H1 (cell line): Measurements from ENCODE around the gene SAE1. TPM values are rescaled to one million over a fixed set of nuclear protein-coding genes. Genes with fewer than 3 reads are reported as not detected.

Source experiments
- CTCF ChIA-PET: fragments of 300-600 bp; sonication (Branson Sonifier 250); formaldehyde crosslinking; loops from one replicate; lab custom pipeline; 2021; ENCODE audit not compliant: partially characterized antibody; lab: Charles Lee
- POLR2A ChIA-PET: fragments of 300-600 bp; sonication (Branson Sonifier 250); formaldehyde crosslinking; loops from one replicate; lab custom pipeline; 2021; ENCODE audit warnings: inconsistent platforms; ENCODE audit not compliant: partially characterized antibody; lab: Charles Lee
- DNase-seq, 2 experiments: peaks; one replicate each; pipeline versions ENCODE4 v3.0.0 to v3.0.0-alpha.2; 2010 to 2022; ENCODE audit warnings: low spot score in 2 of 2, low read depth in 1 of 2, mixed read lengths in 1 of 2
- FAIRE-seq: peaks from 2 replicates; lab custom pipeline; 2011; peaks lifted over from hg19 to GRCh38; lab: Jason Lieb, UNC
- H2AFZ ChIP-seq: 2 replicates; pipeline ENCODE4 v1.8.1; 2012; ENCODE audit warnings: low read length, inconsistent platforms
- H2AK5ac ChIP-seq: 2 replicates; pipeline ENCODE4 v1.6.1; 2013; ENCODE audit warnings: low read depth, low read length
- H2BK120ac ChIP-seq: replicated peaks from 2 replicates; pipeline ENCODE3; 2013; ENCODE audit warnings: low read depth, low read length, inconsistent platforms
- H2BK12ac ChIP-seq: 2 replicates; pipeline ENCODE4 v1.6.1; 2013; ENCODE audit warnings: low read depth, low read length
- H2BK15ac ChIP-seq: 2 replicates; pipeline ENCODE4 v1.6.1; 2013; ENCODE audit warnings: low read length
- H2BK20ac ChIP-seq: 2 replicates; pipeline ENCODE4 v1.6.1; 2013; ENCODE audit warnings: low read length
- H2BK5ac ChIP-seq: 2 replicates; pipeline ENCODE4 v1.6.1; 2013; ENCODE audit warnings: low read depth, low read length
- H3K14ac ChIP-seq: 2 replicates; pipeline ENCODE4 v1.6.1; 2013; ENCODE audit warnings: inconsistent platforms; ENCODE audit not compliant: insufficient read length
- H3K18ac ChIP-seq: 2 replicates; pipeline ENCODE4 v1.6.1; 2013; ENCODE audit warnings: low read length; ENCODE audit errors: extremely low read depth
- H3K23ac ChIP-seq: 2 replicates; pipeline ENCODE4 v1.6.1; 2013; ENCODE audit warnings: inconsistent platforms; ENCODE audit not compliant: insufficient read length
- H3K23me2 ChIP-seq: 2 replicates; pipeline ENCODE4 v1.6.1; 2013; ENCODE audit warnings: low read depth, low read length
- H3K27ac ChIP-seq: 2 replicates; pipeline ENCODE4 v1.6.1; 2011; ENCODE audit warnings: low read depth, low read length, inconsistent platforms
- H3K27me3 ChIP-seq, 4 experiments: replicated peaks in 1 of 4; 1 replicate in 1 of 4; 2 replicates in 3 of 4; pipeline versions ENCODE4 v1.6.1 to v1.8.1; 2011 to 2013; ENCODE audit warnings: low read length in 3 of 4, mild to moderate bottlenecking in 3 of 4, inconsistent platforms in 2 of 4, mixed read lengths in 2 of 4, moderate library complexity in 1 of 4; ENCODE audit not compliant: control insufficient read depth in 3 of 4, insufficient read depth in 3 of 4; ENCODE audit errors: extremely low read depth in 1 of 4
- H3K36me3 ChIP-seq, 4 experiments: 2 replicates each; pipeline versions ENCODE4 v1.6.1 to v1.8.1; 2011 to 2013; ENCODE audit warnings: mild to moderate bottlenecking in 4 of 4, low read length in 3 of 4, moderate library complexity in 2 of 4, control low read depth in 1 of 4, inconsistent platforms in 1 of 4; ENCODE audit not compliant: insufficient read depth in 4 of 4, control insufficient read depth in 2 of 4
- H3K4ac ChIP-seq: replicated peaks from 2 replicates; pipeline ENCODE3; 2013; ENCODE audit warnings: low read length, low read depth, mixed read lengths, inconsistent platforms; ENCODE audit not compliant: insufficient read length
- H3K4me1 ChIP-seq, 4 experiments: replicated peaks in 1 of 4; 1 replicate in 1 of 4; 2 replicates in 3 of 4; pipeline versions ENCODE4 v1.6.1 to v1.8.1; 2011 to 2013; ENCODE audit warnings: low read length in 3 of 4, inconsistent platforms in 2 of 4, mixed read lengths in 1 of 4; ENCODE audit not compliant: insufficient read depth in 4 of 4, control insufficient read depth in 3 of 4
- H3K4me2 ChIP-seq, 2 experiments: 2 replicates each; pipeline versions ENCODE4 v1.6.1 to v1.8.1; 2011 to 2013; ENCODE audit warnings: low read depth in 2 of 2, low read length in 2 of 2, control low read depth in 1 of 2, inconsistent platforms in 1 of 2, mild to moderate bottlenecking in 1 of 2; ENCODE audit not compliant: insufficient read depth in 1 of 2
- H3K4me3 ChIP-seq, 4 experiments: fragments of 200-600, 300-600 bp in 1 of 4; sonication (generic), shearing (Covaris generic), sonication (Bioruptor Twin) in 1 of 4; 2 replicates each; pipeline versions ENCODE4 v1.5.1 to v1.8.1; 2011 to 2016; ENCODE audit warnings: low read length in 4 of 4, low read depth in 3 of 4, control low read depth in 2 of 4, inconsistent platforms in 2 of 4, mild to moderate bottlenecking in 2 of 4, mixed read lengths in 1 of 4, moderate library complexity in 1 of 4; ENCODE audit not compliant: insufficient read depth in 2 of 4; ENCODE audit errors: extremely low read depth in 1 of 4
- H3K56ac ChIP-seq: replicated peaks from 2 replicates; pipeline ENCODE3; 2013; ENCODE audit warnings: low read depth, mild to moderate bottlenecking, mixed read lengths, low read length, inconsistent platforms; ENCODE audit not compliant: insufficient read length
- H3K79me1 ChIP-seq: 2 replicates; pipeline ENCODE4 v1.6.1; 2013; ENCODE audit warnings: low read depth, low read length, control low read depth
- H3K79me2 ChIP-seq, 2 experiments: 2 replicates each; pipeline versions ENCODE4 v1.6.1 to v1.8.1; 2012 to 2013; ENCODE audit warnings: low read length in 2 of 2, mild to moderate bottlenecking in 2 of 2, inconsistent platforms in 1 of 2; ENCODE audit not compliant: insufficient read depth in 2 of 2, control insufficient read depth in 1 of 2
- H3K9ac ChIP-seq, 4 experiments: replicated peaks in 1 of 4; 1 replicate in 1 of 4; 2 replicates in 3 of 4; pipeline versions ENCODE4 v1.6.1 to v1.8.1; 2011 to 2013; ENCODE audit warnings: low read depth in 3 of 4, low read length in 3 of 4, control low read depth in 2 of 4, mild to moderate bottlenecking in 2 of 4, moderate library complexity in 2 of 4, inconsistent platforms in 1 of 4; ENCODE audit errors: extremely low read depth in 1 of 4
- H3K9me3 ChIP-seq, 2 experiments: 2 replicates each; pipeline versions ENCODE4 v1.6.1 to v1.8.1; 2012 to 2013; ENCODE audit warnings: mild to moderate bottlenecking in 2 of 2, moderate library complexity in 2 of 2, control low read depth in 1 of 2, inconsistent platforms in 1 of 2, low read depth in 1 of 2, low read length in 1 of 2, mixed read lengths in 1 of 2; ENCODE audit not compliant: insufficient read depth in 2 of 2
- H4K20me1 ChIP-seq, 2 experiments: replicated peaks in 1 of 2; 2 replicates each; pipeline versions ENCODE3 to v1.8.1; 2011 to 2013; ENCODE audit warnings: inconsistent platforms in 2 of 2, low read length in 2 of 2, mild to moderate bottlenecking in 1 of 2; ENCODE audit not compliant: insufficient read depth in 2 of 2, control insufficient read depth in 1 of 2
- H4K5ac ChIP-seq: 2 replicates; pipeline ENCODE4 v1.6.1; 2013; ENCODE audit warnings: low read length, low read depth, mixed read lengths, inconsistent platforms; ENCODE audit not compliant: insufficient read length
- H4K8ac ChIP-seq: 2 replicates; pipeline ENCODE4 v1.8.0; 2013; ENCODE audit warnings: mild to moderate bottlenecking, moderate library complexity, low read length, inconsistent platforms; ENCODE audit not compliant: insufficient read depth; ENCODE audit errors: extremely low read depth
- H4K91ac ChIP-seq: replicated peaks from 2 replicates; pipeline ENCODE3; 2013; ENCODE audit warnings: low read length, mixed read lengths, inconsistent platforms; ENCODE audit not compliant: insufficient read length
- ASH2L ChIP-seq: fragments of 200-600, 300-600 bp; sonication (generic); IDR thresholded peaks from one replicate; pipeline ENCODE4 v1.7.1; 2017; ENCODE audit warnings: low read length
- BACH1 ChIP-seq: IDR thresholded peaks from 2 replicates; pipeline ENCODE4 v1.6.1; 2012; ENCODE audit warnings: low read length, improper control_type of control experiment
- EGR1 ChIP-seq: IDR thresholded peaks from 2 replicates; pipeline ENCODE4 v1.6.1; 2011; ENCODE audit warnings: low read depth, low read length, borderline replicate concordance
- HDAC2 ChIP-seq, 2 experiments: fragments of 300-600 bp in 1 of 2; sonication (generic) in 1 of 2; IDR thresholded peaks; 2 replicates each; pipeline ENCODE4 v1.6.1; 2011 to 2012; ENCODE audit warnings: low read depth in 2 of 2, low read length in 2 of 2, mild to moderate bottlenecking in 2 of 2, moderate library complexity in 2 of 2, borderline replicate concordance in 1 of 2, inconsistent platforms in 1 of 2
- KDM1A ChIP-seq: fragments of 200-600, 300-600 bp; sonication (generic); IDR thresholded peaks from 2 replicates; pipeline ENCODE4 v1.7.1; 2016; ENCODE audit warnings: mild to moderate bottlenecking, low read length, borderline replicate concordance
- KDM4A ChIP-seq: IDR thresholded peaks from one replicate; pipeline ENCODE4 v1.7.1; 2012; ENCODE audit warnings: low read depth, mild to moderate bottlenecking, moderate library complexity, low read length, inconsistent platforms; ENCODE audit not compliant: severe bottlenecking
- NANOG ChIP-seq: IDR thresholded peaks from 2 replicates; pipeline ENCODE4 v1.6.1; 2011; ENCODE audit warnings: low read length, low read depth, mild to moderate bottlenecking, inconsistent platforms; ENCODE audit not compliant: insufficient read depth, poor library complexity, severe bottlenecking
- NRF1 ChIP-seq: IDR thresholded peaks from 2 replicates; pipeline ENCODE4 v1.6.1; 2011; ENCODE audit warnings: mild to moderate bottlenecking, low read depth, low read length, improper control_type of control experiment
- RBBP5 ChIP-seq: IDR thresholded peaks from 2 replicates; pipeline ENCODE4 v1.7.1; 2012; ENCODE audit warnings: low read depth, mild to moderate bottlenecking, inconsistent platforms, low read length, moderate library complexity, borderline replicate concordance
- RNF2 ChIP-seq: fragments of 200-900, 300-1000 bp; sonication (generic); IDR thresholded peaks from 2 replicates; pipeline ENCODE4 v1.7.1; 2016; ENCODE audit warnings: borderline replicate concordance, low read depth, mild to moderate bottlenecking, antibody characterized with exemption, low read length; ENCODE audit not compliant: poor library complexity, severe bottlenecking; ENCODE audit errors: missing control alignments
- SIRT6 ChIP-seq: IDR thresholded peaks from one replicate; pipeline ENCODE4 v1.7.1; 2012; ENCODE audit warnings: low read length, inconsistent platforms
- SIX5 ChIP-seq: IDR thresholded peaks from 2 replicates; pipeline ENCODE4 v1.6.1; 2011; ENCODE audit warnings: mild to moderate bottlenecking, low read depth, low read length
- TCF12 ChIP-seq: IDR thresholded peaks from 2 replicates; pipeline ENCODE4 v1.6.1; 2011; ENCODE audit warnings: low read depth, mild to moderate bottlenecking, low read length
- YY1 ChIP-seq: IDR thresholded peaks from 2 replicates; pipeline ENCODE4 v1.6.1; 2011; ENCODE audit warnings: low read depth, mild to moderate bottlenecking, low read length
- WGBS, 2 experiments: shearing (Covaris generic) in 1 of 2; methylation state at CpG; one replicate each; pipeline versions ENCODE4 v1.1.6 to v1.1.7; 2013 to 2015; ENCODE audit warnings: low lambda C conversion rate in 2 of 2, mixed read lengths in 2 of 2, inconsistent platforms in 1 of 2, low coverage in 1 of 2, missing lambda C conversion rate in 1 of 2; ENCODE audit not compliant: insufficient replicate concordance in 2 of 2, insufficient coverage in 1 of 2, insufficient read length in 1 of 2; ENCODE audit errors: extremely low coverage in 1 of 2, missing lambda C conversion rate in 1 of 2; 5-methylcytosine and 5-hydroxymethylcytosine counted together
- polyA plus RNA-seq, 7 experiments: library from polyadenylated mRNA; depleted of rRNA in 3 of 7; stranded (reverse) in 5 of 7; unstranded in 2 of 7; fragments of >200 nt in 5 of 7; fragments of 200-250 nt in 2 of 7; gene quantifications; 1 replicate in 5 of 7; 2 replicates in 1 of 7; 4 replicates in 1 of 7; pipeline versions ENCODE4 v1.2.1 to v1.2.3, GENCODE V29; 2011 to 2013; ENCODE audit warnings: missing spikeins in 2 of 7, mixed read lengths in 2 of 7
- total RNA-seq: library from RNA; stranded (reverse); fragmentation: NEBNext Ultra II Directional; extraction: Animal tissue kit (Norgen Biotek cat#: 25700); gene quantifications from 2 replicates; pipeline ENCODE4 v1.2.1, GENCODE V29; 2021

The SAE1 gene
- total and polyA plus RNA-seq, 2 of the 8 experiments (the other 6 are each of a cell fraction or from before 2014, with no cell fraction given) = 213 to 268 TPM

GRCh38 chr19:47093254-47093653, 37.4 kb upstream of the SAE1 start:
- no peak overlapping the region for H2BK12ac ChIP-seq
- no peaks in the 10 kb centered on the region for H3K9me3 ChIP-seq
- peaks cover 0 to 40% of the 10 kb centered on the region in 2 experiments; a peak in 3 of 4 replicates for H3K79me2 ChIP-seq
- H4K8ac ChIP-seq = no peak overlapping the region
- WGBS, 2 experiments = 89% methylated on average over 5 of the region's 5 CpGs; no CpG with 5 or more reads in 1 of the 2 experiments
- H3K9ac ChIP-seq = no peak overlapping the region
- H2BK120ac ChIP-seq = no peak overlapping the region
- no peak overlapping the region for H4K91ac ChIP-seq
- H3K56ac ChIP-seq = no peak overlapping the region
- no peak overlapping the region for H3K14ac ChIP-seq
- no peak overlapping the region for H2AFZ ChIP-seq
- H4K5ac ChIP-seq = no peak overlapping the region
- no peak overlapping the region for H3K18ac ChIP-seq
- H3K4me2 ChIP-seq = no peak overlapping the region
- DNase-seq = no peak
- TF ChIP-seq RBBP5 (no peak), SIX5 (no peak), SIRT6 (no peak), RNF2 (no peak), BACH1 (no peak), KDM4A (no peak), HDAC2 (IDR thresholded peaks at IDR 0.05; ENCODE audit: borderline replicate concordance in 1 of 2, low read depth in 2 of 2, low read length in 2 of 2) (no peak), ASH2L (no peak), YY1 (no peak), KDM1A (no peak), NANOG (no peak), NRF1 (no peak), TCF12 (no peak), EGR1 (no peak)
- peaks cover 16% of the 10 kb centered on the region in 2 experiments for H4K20me1 ChIP-seq
- H3K27me3 ChIP-seq = no peaks in the 10 kb centered on the region; a peak in 1 of 7 replicates
- H3K79me1 ChIP-seq = peaks cover 15% of the 10 kb centered on the region
- no peak overlapping the region for H3K27ac ChIP-seq
- no peak overlapping the region for H3K4ac ChIP-seq
- no peak overlapping the region for H2AK5ac ChIP-seq
- H2BK15ac ChIP-seq = no peak overlapping the region
- H3K4me3 ChIP-seq = no peak overlapping the region
- FAIRE-seq = no peak
- peaks cover 0 to 8% (median 4%) of the 10 kb centered on the region in 4 experiments; a peak in 2 of 7 replicates for H3K4me1 ChIP-seq
- no peak overlapping the region for H2BK20ac ChIP-seq
- H3K23ac ChIP-seq = no peak overlapping the region
- ChIA-PET POLR2A (interaction anchor here (0.9 to 13.8 kb wide), 3 partner anchors 14 to 18 kb away, joined by 3 to 209 read pairs (median 6); partner anchors contain the start of gene ZC3H4), CTCF (interaction anchor here (0.8 to 4.7 kb wide), 4 partner anchors 13 to 82 kb away, joined by 3 to 32 read pairs (median 4); partner anchors contain the start of gene ZC3H4)
- H3K23me2 ChIP-seq = no peaks in the 10 kb centered on the region
- peaks cover 18 to 57% (median 25%) of the 10 kb centered on the region in 4 experiments for H3K36me3 ChIP-seq
- no peak overlapping the region for H2BK5ac ChIP-seq
